ENCODE results near the gene ETS1. TPM values are rescaled to one million over a fixed set of nuclear protein-coding genes. Genes with fewer than 3 reads are reported as not detected.
A peak's percentile ranks its signal among the peaks of the same experiment; 100 is the strongest.

ETS1 gene
- total RNA-seq, 4 donors from 2014 or later = 39.5 to 74.4 (median 59.7) TPM

DNA sequence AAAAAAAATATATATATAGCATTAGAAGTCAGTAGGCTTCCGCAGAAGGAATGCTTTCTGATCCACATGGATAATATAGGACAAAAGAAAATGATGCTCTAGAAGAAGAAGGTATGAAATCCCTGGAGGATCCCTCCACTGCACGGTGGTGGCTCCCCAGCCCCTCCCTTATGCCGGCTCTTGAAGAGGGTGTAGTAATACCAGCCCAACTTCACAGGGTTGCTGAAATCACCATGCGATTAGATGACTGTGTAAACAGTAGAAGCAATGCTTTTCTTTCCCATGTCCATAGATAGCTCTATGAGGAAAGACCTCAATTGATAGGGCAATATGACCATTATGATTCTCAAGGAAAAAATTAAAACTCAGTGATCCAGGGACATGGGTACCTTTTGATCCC, 3.2 kb upstream of the ETS1 start:
- Histone ChIP-seq H3K9me3 (no peaks in the 10 kb centered on the region), H3K27me3 (peaks cover 0 to 8% (median 0%) of the 10 kb centered on the region in 4 donors), H3K4me3 (no peak overlapping the region), H3K4me1 (peaks cover 0 to 5% (median 0%) of the 10 kb centered on the region in 4 donors), H3K27ac (replicated peaks in 1 of 4) (no peak overlapping the region), H3K36me3 (no peaks in the 10 kb centered on the region)
- DNase-seq (ENCODE audit: extremely low spot score) = no peak
- 85% methylated on average over 4 of the region's 4 CpGs for WGBS
- intact Hi-C loops (cut with DNase I) = no loop called here
- TF ChIP-seq, protein P1, sequence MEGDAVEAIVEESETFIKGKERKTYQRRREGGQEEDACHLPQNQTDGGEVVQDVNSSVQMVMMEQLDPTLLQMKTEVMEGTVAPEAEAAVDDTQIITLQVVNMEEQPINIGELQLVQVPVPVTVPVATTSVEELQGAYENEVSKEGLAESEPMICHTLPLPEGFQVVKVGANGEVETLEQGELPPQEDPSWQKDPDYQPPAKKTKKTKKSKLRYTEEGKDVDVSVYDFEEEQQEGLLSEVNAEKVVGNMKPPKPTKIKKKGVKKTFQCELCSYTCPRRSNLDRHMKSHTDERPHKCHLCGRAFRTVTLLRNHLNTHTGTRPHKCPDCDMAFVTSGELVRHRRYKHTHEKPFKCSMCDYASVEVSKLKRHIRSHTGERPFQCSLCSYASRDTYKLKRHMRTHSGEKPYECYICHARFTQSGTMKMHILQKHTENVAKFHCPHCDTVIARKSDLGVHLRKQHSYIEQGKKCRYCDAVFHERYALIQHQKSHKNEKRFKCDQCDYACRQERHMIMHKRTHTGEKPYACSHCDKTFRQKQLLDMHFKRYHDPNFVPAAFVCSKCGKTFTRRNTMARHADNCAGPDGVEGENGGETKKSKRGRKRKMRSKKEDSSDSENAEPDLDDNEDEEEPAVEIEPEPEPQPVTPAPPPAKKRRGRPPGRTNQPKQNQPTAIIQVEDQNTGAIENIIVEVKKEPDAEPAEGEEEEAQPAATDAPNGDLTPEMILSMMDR (IDR thresholded peaks at IDR 0.05) = no peak
- TF ChIP-seq POLR2A (IDR thresholded peaks at IDR 0.05; ENCODE audit: low read depth) = no peak
- no peak for TF ChIP-seq EP300 (IDR thresholded peaks at IDR 0.05)
- no peak for TF ChIP-seq POLR2AphosphoS5 (IDR thresholded peaks at IDR 0.05)

DNA sequence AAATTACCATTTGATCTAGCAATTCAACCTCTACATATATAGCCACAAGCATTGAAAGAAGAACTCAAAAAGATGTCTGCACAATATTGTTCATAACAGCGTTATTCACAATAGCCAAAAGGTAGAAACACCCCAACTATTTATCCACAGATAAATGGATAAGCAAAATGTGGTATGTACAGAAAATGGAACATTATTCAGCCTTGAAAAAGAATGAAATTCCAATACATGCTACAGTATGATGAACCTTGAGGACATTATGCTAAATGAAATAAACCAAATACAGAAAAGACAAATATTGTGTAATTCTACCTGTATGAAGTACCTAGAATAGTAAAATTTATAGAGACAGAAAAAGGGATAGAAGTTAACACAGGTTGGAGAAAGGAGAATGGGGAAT, 2.6 kb upstream of the ETS1 start:
- intact Hi-C loops (cut with DNase I) = no loop called here
- peaks cover 0 to 11% (median 0%) of the 10 kb centered on the region in 4 donors for H3K27me3 ChIP-seq
- 97% methylated on average over 1 of the region's 1 CpG for WGBS
- H3K27ac ChIP-seq (replicated peaks in 1 of 4) = no peak overlapping the region
- TF ChIP-seq, protein P1 (IDR thresholded peaks at IDR 0.05) = no peak
- TF ChIP-seq POLR2A (IDR thresholded peaks at IDR 0.05; ENCODE audit: low read depth) = no peak
- TF ChIP-seq POLR2AphosphoS5 (IDR thresholded peaks at IDR 0.05) = no peak
- no peak for TF ChIP-seq EP300 (IDR thresholded peaks at IDR 0.05)
- H3K9me3 ChIP-seq = no peaks in the 10 kb centered on the region
- H3K4me3 ChIP-seq = no peak overlapping the region
- no peak for DNase-seq (ENCODE audit: extremely low spot score)
- H3K4me1 ChIP-seq = peaks cover 0 to 5% (median 0%) of the 10 kb centered on the region in 4 donors
- H3K36me3 ChIP-seq = no peaks in the 10 kb centered on the region

DNA sequence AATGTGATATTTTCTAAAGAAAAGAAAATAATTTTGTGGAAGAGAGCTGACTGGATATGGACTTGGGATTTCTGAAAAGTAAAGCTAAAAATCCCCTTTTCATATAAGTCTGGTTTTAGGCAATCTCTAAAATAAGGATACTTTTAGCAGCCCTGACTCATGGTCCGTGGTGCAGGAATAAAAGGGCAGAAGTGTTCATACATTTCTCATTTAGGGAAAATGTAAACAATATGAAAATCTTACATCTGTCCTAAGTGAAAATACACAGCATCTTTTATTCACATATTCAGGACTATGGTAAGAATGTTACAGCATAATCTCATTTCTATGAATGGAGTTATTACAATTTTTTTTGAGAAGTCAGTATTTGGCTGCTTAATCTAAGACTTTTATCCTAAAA, 735 bp upstream of the ETS1 start:
- no peak overlapping the region for H3K4me3 ChIP-seq
- H3K9me3 ChIP-seq = no peaks in the 10 kb centered on the region
- no peaks in the 10 kb centered on the region for H3K36me3 ChIP-seq
- intact Hi-C loops (cut with DNase I) = no loop called here
- peaks cover 0 to 11% (median 0%) of the 10 kb centered on the region in 4 donors for H3K27me3 ChIP-seq
- H3K27ac ChIP-seq (replicated peaks in 1 of 4) = no peak overlapping the region
- 61% methylated on average over 1 of the region's 1 CpG for WGBS
- TF ChIP-seq, protein P1 (IDR thresholded peaks at IDR 0.05) = no peak
- TF ChIP-seq EP300 (IDR thresholded peaks at IDR 0.05) = no peak
- no peak for TF ChIP-seq POLR2AphosphoS5 (IDR thresholded peaks at IDR 0.05)
- no peak for TF ChIP-seq POLR2A (IDR thresholded peaks at IDR 0.05; ENCODE audit: low read depth)
- DNase-seq (ENCODE audit: extremely low spot score) = no peak
- H3K4me1 ChIP-seq = peaks cover 0 to 5% (median 0%) of the 10 kb centered on the region in 4 donors

DNA sequence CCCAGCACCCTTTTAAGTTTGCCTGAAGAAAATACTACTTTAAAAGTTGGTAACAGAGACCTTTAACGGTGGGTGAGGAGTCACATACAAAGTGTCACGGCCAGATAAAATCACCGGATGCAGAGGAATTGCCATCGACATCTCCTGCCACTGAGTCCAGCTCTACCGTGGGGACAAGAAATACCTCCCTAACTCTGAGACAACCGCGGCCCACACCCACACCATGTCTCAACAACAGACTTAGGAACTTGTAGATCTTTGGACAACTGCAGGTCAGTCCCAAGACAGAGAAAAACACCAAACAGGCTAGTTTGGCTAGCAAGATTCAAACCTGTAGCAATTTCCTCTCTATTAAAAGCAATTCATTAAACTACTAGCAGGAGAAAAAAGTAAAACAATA, 669 bp downstream of the ETS1 start:
- peak overlapping the region; percentile 21 to 34 (median 30) for H3K4me3 ChIP-seq

More for the DNA sequence above, 669 bp downstream of the ETS1 start:
- H3K9me3 ChIP-seq = no peaks in the 10 kb centered on the region
- no peak for TF ChIP-seq POLR2AphosphoS5 (IDR thresholded peaks at IDR 0.05)
- TF ChIP-seq EP300 (IDR thresholded peaks at IDR 0.05) = no peak
- TF ChIP-seq, protein P1 (IDR thresholded peaks at IDR 0.05) = no peak
- no peak for TF ChIP-seq POLR2A (IDR thresholded peaks at IDR 0.05; ENCODE audit: low read depth)
- H3K4me1 ChIP-seq = peaks cover 0 to 5% (median 2%) of the 10 kb centered on the region in 4 donors
- no peaks in the 10 kb centered on the region for H3K36me3 ChIP-seq
- WGBS = 81% methylated on average over 7 of the region's 7 CpGs
- peaks cover 0 to 11% (median 0%) of the 10 kb centered on the region in 4 donors for H3K27me3 ChIP-seq
- no peak overlapping the region for H3K27ac ChIP-seq (replicated peaks in 1 of 4)
- DNase-seq (ENCODE audit: extremely low spot score) = no peak
- intact Hi-C loops (cut with DNase I) = no loop called here
